Stimulated activated CD4-positive, alpha-beta T cell treated with anti-CD3 and anti-CD28 coated beads, Interleukin-1b, Interleukin-23, amount 100 ng/mL, for 24 hours (primary cell): Measurements from ENCODE around the gene ETFBKMT.
"Not testable (repeated sequence)": the region's sequence is repeated elsewhere in the genome, so short reads cannot be mapped to it uniquely, and the experiment has no call there.

Experiments
- DNase-seq, 4 experiments: peaks; one replicate each; pipeline ENCODE4 v3.0.0-alpha.2; 2020; ENCODE audit warnings: low read depth in 4 of 4, low spot score in 1 of 4

ETFBKMT gene

DNA sequence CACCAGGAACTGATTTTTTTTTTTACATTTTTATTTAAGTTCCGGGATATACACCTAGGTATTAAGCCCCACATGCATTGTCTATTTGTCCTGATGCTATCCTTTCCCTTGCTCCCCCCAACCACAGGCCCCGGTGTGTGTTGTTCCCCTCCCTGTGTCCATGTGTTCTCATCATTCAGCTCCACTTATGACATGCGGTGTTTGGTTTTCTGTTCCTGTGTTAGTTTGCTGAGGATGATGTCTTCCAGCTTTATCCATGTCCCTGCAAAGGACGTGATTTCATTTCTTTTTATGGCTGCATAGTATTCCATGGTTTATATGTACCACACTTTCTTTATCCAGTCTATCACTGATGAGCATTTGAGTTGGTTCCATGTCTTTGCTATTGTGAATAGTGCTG lies 57.5 kb downstream of the ETFBKMT start:
- not testable (repeated sequence) for DNase-seq

DNA sequence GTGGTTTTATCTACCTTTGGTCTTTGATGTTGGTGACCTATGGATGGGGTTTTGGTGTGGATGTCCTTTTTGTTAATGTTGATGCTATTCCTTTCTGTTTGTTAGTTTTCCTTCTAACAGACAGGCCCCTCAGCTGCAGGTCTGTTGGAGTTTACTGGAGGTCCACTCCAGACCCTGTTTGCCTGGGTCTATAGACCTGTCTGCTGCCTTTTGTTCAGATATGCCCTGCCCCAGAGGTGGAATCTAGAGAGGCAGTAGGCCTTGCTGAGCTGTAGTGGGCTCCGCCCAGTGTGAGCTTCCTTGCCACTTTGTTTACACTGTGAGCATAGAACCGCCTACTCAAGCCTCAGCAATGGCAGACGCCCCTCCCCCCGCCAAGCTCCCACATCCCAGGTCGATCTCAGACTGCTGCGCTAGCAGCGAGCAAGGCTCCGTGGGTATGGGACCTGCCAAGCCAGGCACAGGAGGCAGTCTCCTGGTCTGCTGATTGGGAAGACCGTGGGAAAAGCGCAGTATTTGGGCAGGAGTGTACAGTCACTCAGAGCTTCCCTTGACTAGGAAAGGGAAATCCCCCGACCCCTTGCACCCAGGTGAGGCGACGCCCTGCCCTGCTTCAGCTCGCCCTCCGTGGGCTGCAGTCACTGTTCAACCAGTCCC lies 59.2 kb downstream of the ETFBKMT start:
- DNase-seq = not testable (repeated sequence)

DNA sequence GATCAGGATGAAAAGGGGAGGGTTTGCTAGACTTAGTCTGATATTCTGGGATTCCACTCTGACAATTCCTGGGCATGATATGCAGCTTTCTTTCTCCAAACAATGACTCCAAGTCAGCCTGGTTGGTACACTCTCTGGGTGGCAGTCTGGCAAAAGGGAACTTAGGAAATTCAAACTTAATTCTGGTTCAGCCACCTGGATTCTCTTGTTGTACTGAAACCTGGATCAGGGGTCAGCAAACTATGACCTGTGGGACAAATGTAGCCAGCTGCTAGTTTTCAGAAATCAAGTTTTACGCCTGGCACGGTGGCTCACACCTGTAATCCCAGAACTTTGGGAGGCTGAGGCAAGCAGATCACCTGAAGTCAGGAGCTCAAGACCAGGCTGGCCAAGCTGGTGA lies 63.1 kb downstream of the ETFBKMT start:
- DNase-seq = no peak
